Lung microvascular endothelial cell (primary cell): ENCODE measurements around the gene KDM3B. TPM values are rescaled to one million over a fixed set of nuclear protein-coding genes. Genes with fewer than 3 reads are reported as not detected.

ENCODE experiments used
- DNase-seq, 2 donors: peaks; one replicate each; pipeline versions ENCODE4 v3.0.0 to v3.0.0-alpha.2; 2010; ENCODE audit warnings: low read depth in 2 of 2
- total RNA-seq: library from RNA; depleted of rRNA; stranded (reverse); fragments of >200 nt; gene quantifications from 2 replicates; pipeline ENCODE4 v1.2.1, GENCODE V29; 2014

Gene KDM3B
- total RNA-seq, 1 donor from 2014 or later, result 41.9 TPM

DNA sequence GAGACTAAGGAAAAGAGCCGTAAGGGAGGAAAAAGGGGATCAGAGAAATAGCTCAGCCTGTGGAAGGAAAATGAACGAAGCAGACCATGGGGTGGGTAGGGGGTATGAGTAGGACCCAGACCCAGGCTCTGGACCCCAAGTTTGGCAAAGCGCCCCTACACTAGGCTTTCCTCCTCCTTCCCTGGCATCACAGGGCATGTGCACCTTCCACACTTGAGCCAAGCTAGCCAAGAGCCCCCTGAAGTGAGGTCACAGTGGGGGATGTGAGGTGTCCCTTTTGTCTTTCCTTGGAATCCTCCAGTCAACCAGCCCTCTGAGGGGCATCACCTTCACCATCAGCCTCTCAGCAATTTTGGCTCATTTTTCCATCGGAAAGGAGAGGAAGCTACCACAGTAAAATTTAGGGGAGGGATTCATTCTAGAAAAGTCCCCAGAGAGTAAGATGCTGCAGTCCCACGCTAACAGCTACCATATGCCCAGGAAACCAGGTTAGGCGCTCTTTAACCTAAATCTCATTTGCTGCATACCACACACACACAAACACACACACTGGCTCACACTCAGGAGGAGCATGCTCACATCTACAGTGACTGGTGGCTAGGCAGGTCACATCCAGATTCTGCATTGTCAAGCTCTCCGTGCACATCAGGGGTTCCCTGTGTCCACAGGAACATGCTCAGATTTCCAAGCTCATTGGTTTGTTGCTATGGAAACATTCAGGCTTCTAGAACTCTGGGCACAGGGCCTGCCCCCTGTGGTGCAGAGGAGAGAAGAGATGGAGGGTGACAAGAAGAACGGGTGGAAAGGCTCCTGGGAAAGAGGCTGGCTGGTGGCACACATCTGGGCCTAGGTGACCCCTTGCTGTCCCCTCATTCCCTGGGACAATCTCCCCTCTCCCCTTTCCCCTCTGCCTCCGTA is 96.3 kb downstream of the KDM3B start:
- no peak for DNase-seq

GRCh38 chr5:138449501-138450239 is 97.2 kb downstream of the KDM3B start:
- DNase-seq, result peak; percentile 78 to 86

DNA sequence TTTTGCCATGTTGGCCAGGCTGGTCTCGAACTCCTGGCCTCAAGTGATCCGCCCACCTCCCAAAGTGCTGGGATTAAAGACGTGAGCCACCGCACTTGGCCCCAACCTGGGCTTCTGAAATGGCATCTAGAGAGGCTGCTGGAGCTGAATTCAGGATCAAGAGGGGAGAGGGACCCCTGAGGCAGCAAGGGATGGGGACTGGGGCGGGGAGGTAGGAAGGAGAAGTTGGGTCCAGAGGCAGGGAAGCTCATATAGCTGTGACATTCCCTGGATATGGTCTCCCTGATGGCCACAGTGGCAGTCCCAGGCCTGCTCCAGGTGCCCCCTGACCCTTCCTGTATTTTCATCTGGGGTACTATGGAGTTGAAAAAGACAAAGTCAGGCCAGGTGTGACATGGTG is 98.5 kb downstream of the KDM3B start:
- DNase-seq, result no peak

DNA sequence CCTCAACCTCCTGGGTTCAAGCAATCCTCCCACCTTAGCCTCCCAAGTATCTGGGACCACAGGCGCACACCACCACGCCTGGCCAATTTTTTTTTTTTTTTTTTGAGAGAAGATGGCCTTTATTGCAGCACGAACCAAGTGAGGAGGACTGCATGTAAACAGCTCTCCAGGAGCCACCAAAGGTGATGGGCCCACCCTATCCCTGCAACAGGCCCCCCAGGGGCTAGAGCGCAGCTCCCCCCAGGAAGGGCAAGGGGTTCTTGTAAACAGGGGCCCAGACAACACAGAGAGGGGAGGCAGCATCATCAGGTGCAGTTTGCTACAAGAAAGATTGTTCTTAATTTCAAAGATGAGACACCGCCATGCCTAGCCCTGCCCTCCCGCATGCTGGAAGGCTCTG is 100.2 kb downstream of the KDM3B start:
- DNase-seq, result no peak

DNA sequence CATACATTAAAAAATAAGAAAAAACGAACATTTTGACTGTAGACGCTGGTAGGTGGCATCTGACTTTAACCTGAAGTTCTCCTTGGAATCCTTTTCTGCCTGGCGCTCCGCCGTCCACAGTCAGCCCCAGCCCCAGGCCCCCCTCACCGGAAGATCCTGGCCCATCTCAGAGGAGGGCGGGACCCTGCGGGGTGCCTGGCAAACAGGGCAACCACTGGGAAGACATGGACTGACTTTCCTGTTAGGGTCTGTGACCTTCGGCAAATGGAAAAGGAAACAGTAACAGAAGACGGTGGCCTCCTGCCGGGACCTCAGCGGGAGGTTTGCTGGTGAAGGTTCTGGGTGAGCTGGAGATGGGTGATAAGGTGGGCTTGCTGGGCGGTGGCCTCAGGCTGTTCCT is 101.1 kb downstream of the KDM3B start:
- no peak for DNase-seq

DNA sequence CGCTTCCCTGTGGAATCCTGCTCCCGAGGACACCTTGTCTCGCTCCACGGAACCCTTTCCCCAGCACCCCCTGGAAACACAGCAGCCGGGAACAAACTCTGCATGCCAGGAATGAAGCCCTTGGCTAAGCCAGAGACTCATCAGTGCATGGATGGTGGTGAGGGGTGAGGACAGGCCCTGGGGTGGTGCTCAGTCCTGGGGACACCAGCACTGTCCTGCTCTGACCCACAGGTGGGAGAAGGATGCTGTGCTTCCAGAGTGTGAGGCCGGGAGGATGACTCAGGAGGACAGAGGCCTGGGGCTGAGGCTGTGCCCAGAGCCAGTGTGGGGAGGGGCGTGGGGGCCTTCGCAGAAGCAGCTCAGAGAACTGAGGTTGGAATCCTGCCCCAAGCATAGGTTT is 101.6 kb downstream of the KDM3B start:
- no peak for DNase-seq

- DNase-seq, result no peak
Measured at GRCh38 chr5:138455232-138455930, 102.9 kb downstream of the KDM3B start.

- DNase-seq, result no peak
Measured at GRCh38 chr5:138457531-138458275, 105.2 kb downstream of the KDM3B start.

DNA sequence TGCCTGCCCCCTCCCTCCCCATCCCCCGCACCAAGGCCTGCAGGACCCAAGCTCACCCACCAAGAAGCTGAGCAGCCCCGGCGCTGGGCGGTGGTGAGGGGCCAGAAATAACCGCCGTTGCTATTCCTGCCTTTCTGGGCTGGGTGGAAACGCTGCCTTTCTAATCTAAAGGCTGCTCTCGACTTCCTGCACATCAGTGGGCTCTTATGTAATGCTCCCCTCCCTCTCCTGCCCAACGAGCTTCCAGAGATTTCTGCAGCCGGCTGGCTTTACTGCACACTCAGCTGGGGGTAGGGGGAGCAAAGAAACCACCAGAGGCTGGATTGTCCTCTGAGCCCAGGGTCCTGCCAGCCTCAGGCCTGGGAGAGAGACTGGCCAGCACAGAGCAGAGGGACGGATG is 105.9 kb downstream of the KDM3B start:
- DNase-seq, result peak in 1 of 2 donors; percentile 25

DNA sequence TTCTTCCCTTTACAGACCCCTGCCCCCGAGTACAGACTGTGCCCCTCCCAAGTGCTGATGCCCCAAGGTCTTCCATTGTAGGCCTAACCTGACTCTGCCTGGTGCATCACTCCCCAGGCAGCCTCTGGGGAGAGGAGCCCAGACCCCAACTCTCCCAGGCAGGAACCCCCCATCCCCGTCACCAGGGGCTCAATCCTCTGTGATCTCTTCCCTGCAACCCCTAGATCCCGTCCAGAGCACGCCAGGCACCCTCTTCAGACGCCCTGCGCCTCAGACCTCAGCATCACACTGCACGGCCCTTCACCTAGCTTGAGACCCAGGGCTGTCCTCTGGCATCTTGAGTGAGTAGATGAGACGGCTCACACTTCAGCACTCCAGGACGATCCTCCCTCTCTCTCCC is 106.4 kb downstream of the KDM3B start:
- no peak for DNase-seq

- DNase-seq, result peak; percentile 61 to 95
Measured at GRCh38 chr5:138459311-138459933, 106.9 kb downstream of the KDM3B start.

DNA sequence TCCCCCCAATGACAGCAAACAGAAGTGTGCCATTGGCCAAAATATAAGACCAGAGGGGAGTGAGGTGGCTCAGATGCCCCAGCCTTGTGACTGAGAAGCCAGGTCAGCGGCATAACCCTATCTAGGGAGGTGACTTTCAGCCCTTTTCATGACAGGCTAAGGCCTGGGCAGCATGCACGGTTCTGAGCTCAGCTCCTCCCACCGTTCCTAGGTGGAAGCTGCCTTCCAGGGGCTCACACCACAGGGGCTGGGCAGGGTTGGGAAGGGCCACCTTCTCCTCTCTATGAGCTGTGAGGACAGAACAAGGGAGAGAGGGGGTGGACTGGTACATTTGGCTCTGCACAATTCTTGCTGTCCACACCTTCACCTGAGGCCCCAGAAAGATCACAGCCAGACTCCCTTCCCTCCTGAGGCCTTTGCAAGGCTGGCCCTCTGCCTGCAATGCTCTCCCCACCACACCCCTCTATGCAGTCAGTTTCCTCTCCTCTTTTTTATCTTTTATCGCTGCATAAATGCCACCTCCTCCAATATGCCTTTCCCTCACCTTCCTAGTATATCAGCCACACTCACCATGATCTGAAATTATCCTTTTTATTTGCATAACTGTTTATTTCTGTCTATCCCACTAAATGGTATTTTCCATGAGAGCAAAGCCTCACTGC is 107.7 kb downstream of the KDM3B start:
- DNase-seq, result no peak

DNA sequence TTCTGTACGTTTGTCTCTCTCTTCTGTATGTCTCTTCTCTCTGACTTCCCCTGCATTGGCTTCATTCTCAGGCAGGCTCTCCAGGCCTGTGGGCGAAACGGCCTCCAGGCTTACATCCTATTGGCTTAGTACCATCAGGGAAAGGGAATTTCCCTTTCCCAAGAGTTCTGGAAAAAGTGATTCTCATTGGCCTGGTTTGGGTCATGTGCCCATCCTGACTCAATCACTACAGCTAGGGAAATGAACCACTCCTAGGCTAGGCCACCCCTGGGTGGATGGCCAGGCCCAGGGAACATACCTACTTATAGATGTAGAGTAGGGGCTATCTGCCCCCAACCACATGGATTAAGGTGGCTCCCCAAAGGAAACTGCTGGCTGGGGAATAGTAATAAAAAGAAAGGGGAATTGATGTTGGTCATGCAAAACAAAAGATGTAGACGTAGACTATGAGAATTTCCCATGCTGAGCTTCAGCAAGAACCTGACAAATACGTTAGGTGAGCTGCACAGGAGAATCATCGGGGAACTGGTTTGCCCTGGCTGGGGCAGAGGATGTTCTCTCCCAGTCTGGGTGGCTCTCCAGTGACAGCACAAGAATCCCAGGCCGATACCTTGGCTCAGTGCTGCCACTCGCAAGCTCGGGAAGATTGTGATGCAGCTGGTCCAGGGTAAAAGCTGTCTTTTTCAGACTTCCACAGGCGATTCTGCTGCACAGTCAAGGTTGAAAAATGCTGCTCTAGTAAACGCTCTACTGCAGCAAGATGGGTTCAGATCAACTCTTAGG is 109.0 kb downstream of the KDM3B start:
- DNase-seq, result peak; percentile 82 to 83

GRCh38 chr5:138463419-138464007 is 111.0 kb downstream of the KDM3B start:
- no peak for DNase-seq

GRCh38 chr5:138464008-138464387 is 111.5 kb downstream of the KDM3B start:
- DNase-seq, result peak; percentile 94 to 96

- peak; percentile 98 for DNase-seq
Measured at GRCh38 chr5:138464388-138465260, 112.1 kb downstream of the KDM3B start.

DNA sequence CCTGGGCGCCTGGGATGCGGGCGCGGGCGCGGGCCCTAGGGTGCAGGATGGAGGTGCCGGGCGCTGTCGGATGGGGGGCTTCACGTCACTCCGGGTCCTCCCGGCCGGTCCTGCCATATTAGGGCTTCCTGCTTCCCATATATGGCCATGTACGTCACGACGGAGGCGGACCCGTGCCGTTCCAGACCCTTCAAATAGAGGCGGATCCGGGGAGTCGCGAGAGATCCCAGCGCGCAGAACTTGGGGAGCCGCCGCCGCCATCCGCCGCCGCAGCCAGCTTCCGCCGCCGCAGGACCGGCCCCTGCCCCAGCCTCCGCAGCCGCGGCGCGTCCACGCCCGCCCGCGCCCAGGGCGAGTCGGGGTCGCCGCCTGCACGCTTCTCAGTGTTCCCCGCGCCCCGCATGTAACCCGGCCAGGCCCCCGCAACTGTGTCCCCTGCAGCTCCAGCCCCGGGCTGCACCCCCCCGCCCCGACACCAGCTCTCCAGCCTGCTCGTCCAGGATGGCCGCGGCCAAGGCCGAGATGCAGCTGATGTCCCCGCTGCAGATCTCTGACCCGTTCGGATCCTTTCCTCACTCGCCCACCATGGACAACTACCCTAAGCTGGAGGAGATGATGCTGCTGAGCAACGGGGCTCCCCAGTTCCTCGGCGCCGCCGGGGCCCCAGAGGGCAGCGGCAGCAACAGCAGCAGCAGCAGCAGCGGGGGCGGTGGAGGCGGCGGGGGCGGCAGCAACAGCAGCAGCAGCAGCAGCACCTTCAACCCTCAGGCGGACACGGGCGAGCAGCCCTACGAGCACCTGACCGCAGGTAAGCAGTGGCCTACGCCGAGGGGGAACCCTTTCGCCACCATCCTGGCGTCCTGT is 113.0 kb downstream of the KDM3B start, which contains the start of gene EGR1:
Gene EGR1 (plus strand): TSS at position 219 of the 864 bp plus-strand sequence. CDS start 283 bp downstream, at position 502.
- peak; percentile 91 to 95 for DNase-seq
